Kidney glomerular epithelial cell (primary cell): ENCODE data around the gene MPDU1.
"Not testable (repeated sequence)": the region's sequence is repeated elsewhere in the genome, so short reads cannot be mapped to it uniquely, and the experiment has no call there.

Source experiments
- DNase-seq: peaks from one replicate; lab custom pipeline; 2025; lab: John Stamatoyannopoulos, UW

MPDU1 gene

DNA sequence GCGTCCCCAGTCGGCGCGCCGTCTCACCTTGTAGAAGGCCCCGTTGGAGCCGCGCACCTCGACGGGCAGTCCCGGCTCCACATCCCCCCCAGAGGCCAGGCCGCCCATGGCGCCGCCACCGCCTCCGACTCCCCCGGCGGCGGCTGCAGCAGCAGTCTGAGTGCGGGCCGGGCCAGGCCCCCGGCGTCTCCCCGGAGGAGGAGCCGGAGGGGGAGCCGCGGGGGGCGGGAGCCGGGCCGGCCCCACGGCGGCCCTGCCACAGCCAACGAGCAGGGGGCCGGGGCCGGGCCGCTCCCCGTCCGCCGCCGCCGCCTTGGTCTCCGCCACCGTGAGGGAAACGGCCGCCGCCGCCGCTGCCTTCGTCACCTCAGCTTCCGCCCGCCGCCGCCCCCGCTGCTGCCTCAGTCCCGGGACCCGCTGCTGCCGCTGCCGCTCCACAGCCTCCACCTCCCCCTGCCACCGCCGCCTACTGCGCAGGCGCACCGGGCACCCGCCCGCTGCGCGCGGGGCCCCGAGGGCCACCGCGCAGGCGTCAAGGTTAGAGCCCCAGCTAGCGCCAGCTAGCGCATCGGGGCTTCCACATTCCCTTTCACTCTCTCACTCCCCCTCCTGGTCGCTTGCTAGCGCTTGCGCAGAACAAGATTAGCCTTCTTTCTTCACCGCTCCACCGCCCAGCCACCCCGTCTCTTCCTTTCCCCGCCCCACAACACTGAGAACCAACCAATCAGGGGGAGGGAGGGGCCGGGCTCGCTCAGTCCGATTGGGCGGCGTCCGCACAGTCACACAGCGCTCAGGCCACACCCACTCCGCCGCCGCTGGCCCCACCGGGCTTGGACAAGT lies 31.0 kb downstream of the MPDU1 start, which contains the start of gene FXR2:
Gene FXR2 (minus strand): TSS at position 473 of the 840 bp plus-strand sequence. CDS start 365 bp downstream, at position 108.
- DNase-seq: peak; percentile 100

DNA sequence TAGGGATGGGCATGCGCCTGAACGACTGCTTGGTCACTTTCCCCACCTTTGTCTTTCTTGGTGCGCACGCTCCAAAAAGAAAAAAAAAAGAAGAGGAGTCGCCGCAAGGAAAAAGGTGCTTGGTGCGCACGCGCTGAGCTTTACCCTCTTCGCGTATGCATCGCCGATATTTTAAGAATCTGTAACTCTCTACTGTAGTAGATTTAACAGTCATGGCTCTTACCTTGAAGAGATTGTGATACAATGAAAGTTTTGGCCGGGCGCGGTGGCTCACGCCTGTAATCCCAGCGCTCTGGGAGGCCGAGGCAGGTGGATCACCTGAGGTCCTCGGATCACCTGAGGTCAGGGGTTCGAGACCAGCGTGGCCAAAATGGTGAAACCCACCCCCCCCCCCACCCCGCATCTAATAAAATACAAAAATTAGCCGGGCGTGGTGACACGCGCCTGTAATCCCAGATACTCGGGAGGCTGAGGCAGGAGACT lies 31.7 kb downstream of the MPDU1 start:
- DNase-seq: no peak

DNA sequence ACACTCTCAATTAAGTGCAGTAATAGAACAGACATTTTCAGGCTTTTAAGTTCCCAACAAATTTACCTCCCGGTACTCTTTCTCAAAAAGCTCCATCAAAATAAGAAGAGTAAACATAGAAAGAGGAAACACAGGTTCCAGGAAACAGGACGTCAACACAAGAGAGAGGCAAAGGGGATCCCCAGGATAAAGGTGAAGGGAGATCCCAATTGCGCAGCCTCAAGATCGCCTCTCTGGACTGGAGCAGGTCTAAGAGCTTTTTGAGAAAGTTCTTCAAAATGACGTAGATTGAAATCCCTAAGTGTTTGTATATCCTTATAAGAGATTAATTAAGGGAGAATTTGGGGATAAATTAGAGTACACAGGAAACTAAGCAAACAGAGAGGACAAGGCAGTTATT lies 35.0 kb downstream of the MPDU1 start:
- no peak for DNase-seq

DNA sequence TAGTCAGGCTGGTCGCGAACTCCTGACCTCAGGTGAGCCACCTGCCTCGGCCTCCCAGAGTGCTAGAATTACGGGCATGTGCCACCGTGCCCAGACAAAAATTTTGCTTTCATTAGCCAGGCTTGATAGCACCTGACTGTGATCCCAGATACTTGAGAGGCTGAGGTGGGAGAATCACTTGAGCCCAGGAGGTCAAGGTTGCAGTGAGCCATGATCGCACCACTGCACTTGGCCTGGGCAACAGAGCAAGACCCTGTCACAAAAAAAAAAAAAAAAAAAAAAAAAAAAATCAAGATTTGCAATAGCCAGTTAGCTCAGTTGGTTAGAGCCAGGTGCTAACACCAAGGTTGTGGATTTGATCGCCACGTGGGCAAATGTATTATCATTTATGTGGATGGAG lies 37.2 kb downstream of the MPDU1 start:
- no peak for DNase-seq

DNA sequence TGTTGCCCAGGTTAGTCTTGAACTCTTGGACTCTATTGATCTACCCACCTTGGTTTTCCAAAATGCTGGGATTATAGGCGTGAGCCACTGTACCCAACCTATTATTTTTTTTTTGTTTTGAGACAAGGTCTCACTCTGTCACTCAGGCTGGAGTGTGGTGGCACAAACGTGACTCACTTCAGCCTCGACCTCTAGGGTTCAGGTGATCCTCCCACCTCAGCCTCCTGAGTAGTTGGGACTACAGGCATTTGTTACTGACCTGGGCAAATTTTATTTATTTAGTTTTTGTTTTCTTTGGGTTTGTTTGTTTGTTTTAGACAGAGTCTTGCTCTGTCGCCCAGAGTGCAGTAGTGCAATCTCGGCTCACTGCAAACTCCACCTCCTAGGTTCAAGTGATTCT lies 40.0 kb downstream of the MPDU1 start:
- DNase-seq: no peak

DNA sequence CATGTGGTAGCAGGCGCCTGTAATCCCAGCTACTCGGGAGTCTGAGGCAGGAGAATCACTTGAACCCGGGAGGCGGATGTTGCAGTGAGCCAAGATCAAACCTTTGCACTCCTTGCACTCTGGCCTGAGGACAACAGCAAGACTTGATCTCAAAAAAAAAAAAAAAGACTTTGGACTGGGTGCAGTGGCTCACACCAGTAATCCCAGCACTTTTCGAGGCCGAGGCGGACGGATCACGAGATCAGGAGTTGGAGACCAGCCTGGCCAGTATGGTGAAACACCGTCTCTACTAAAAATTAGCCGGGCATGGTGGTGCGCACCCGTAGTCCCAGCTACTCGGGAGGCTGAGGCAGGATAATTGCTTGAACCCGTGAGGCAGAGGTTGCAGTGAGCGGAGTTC lies 42.1 kb downstream of the MPDU1 start:
- DNase-seq: not testable (repeated sequence)

DNA sequence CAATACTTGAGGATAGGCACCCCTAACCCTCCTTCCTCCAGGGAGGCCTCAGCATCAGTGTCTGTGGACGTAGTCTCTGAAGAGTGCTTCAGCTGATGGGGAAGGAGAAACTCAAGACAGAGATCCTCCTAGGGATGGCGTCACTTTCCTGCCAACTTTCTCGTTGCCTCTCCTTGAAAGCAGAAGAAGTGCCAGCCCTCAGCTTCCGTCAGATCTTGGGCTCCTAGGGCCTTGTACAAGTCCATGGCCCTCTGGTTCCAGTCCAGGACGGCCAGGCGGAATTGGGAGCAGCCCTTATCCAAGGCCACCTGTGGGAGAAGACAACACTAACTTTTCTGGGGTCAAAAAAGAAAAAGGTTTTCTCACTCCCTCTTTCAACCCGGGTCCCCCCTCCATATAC lies 42.7 kb downstream of the MPDU1 start:
- no peak for DNase-seq

DNA sequence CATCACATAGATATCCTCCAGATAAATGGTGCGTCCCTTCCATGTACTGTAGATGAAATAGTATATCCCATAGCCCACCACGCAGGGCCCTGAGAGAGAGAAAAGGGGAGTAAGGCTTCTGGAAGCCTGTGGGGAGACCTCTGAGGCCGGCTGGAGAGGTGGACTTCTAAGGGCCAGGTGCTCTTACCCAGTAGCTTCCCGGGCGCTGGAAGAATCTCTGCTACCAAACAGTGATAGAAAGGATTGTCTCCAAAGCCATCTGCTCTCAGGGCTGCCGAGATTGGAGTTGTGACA lies 43.3 kb downstream of the MPDU1 start:
- no peak for DNase-seq

DNA sequence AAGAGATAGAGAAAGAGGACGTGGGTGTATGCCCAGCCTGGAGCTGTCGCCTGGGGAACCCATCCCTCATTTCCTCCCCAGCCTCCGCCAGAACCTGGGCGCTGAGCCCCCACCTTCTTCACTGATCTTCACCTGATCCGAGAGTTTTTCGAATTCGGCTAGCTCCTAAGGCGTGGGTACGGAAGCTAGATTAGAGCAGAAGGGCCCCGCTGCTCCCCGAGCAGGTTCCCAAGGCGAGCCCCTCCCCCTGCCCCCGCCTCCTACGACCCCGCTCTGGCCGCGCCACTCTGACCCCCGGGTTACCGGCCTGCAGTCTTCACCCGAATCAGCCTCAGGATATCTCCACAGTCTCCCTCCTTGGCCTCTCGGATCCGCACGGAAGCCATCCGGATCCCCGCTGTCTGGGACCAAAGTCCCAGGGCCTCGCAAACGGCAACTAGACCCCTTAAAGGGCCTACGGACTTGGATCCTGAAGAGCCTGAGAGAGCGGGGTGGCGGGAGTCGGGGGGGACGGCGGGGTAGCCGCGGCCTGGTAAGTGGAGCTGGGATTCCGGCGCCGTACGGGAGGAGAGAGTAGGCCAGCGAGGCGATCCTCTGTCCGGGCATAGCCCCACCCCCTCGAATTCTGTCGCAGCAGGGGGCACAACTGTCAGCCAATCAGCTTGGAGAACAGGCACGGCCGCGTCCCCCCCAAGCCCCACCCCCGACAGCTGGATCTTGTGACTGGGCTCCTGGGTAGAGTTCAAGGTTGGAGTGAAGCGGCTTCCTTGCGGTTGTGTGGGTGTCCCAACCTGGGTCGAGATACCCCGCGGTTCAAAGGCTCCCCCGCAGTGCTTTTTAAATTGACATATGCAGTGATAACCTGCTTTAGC lies 43.8 kb downstream of the MPDU1 start, which contains the start of gene SAT2:
Gene SAT2 (minus strand): TSS at position 572 of the 872 bp plus-strand sequence. CDS start 186 bp downstream, at position 386.
- DNase-seq: peak; percentile 78

DNA sequence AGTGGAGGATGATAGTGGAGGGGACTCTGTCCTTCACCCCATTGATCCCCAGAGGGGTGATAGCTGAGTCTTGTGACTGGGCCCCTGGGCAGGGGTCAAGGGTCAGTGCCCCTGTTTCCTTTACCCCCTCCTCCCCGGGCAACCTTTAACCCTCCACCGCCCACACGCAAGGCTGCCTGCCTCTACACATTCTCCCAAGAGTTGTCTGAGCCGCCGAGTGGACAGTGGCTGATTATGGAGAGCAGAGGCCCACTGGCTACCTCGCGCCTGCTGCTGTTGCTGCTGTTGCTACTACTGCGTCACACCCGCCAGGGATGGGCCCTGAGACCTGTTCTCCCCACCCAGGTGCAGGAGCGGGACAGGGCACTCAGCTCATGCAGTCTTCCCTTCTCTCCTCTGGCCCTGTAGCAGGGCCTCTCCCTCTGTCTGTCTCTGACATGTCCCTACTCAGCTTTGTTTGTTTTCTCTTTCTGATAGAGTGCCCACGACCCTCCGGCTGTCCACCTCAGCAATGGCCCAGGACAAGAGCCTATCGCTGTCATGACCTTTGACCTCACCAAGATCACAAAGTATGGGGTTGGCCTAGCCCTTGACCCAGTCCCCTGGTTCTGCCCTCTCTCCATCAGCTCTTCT lies 46.4 kb downstream of the MPDU1 start, which contains the start of gene SHBG:
Gene SHBG (plus strand): TSS at position 197 of the 633 bp plus-strand sequence. CDS start 38 bp downstream, at position 235.
- no peak for DNase-seq

DNA sequence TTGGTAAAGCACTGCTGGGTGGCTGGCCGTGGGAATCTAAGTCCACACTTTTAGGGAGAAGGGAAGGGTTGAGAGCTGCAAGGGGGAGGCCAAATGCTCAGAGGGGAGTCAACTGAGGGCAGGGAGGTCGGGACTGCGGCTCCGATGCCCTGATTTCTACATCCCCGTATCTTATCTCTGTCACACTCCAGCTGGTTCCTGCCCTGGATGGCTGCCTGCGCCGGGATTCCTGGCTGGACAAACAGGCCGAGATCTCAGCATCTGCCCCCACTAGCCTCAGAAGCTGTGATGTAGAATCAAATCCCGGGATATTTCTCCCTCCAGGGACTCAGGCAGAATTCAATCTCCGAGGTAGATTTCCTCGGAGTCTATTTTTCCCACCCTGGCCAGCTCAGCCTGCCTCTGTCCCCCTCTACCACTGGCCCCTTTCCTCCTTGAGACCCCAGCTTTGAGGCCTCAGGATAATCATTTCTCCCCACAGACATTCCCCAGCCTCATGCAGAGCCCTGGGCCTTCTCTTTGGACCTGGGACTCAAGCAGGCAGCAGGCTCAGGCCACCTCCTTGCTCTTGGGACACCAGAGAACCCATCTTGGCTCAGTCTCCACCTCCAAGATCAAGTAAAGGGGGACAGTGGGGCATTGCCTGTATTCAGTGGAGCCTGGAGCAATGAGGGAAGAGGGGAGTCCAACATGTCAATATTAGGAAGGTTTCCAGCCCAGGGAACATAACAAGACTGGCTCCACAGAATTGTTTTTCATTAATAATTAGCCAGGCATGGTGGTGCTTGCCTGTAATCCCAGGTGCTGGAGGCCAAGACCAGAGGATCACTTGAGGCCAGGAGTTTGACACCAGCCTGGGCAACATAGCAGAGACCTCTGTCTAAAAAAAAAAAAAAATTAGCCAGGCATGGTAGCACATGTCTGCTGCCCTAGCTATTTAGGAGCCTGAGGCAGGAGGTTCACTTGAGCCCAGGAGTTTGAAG lies 48.0 kb downstream of the MPDU1 start:
- no peak for DNase-seq

DNA sequence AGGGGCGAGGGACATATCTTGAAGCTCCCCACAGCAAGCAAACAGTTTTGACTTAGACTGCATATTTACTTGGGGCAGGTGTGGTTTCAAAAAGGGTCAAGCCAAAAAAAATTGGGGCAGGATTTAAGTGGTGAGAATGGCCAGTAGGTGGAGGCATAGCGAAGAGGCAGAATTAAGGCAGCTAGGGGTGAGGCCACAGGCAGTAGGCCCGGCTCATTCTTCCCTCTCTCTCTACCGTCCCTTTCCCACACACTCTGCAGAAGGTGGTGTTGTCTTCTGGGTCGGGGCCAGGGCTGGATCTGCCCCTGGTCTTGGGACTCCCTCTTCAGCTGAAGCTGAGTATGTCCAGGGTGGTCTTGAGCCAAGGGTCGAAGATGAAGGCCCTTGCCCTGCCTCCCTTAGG lies 48.8 kb downstream of the MPDU1 start:
- DNase-seq: no peak

DNA sequence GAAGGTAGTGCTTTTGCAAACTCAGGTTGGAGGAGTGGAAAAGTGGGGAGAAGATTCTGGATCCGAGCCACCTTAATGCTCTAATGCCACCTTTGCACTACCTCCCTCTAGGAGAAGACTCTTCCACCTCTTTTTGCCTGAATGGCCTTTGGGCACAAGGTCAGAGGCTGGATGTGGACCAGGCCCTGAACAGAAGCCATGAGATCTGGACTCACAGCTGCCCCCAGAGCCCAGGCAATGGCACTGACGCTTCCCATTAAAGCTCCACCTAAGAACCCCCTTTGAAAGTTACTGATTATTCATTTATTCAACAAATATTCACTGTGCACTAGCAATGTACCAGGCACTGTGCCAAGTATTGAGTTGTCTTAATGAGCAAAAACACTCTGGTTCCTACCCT lies 49.4 kb downstream of the MPDU1 start:
- no peak for DNase-seq

DNA sequence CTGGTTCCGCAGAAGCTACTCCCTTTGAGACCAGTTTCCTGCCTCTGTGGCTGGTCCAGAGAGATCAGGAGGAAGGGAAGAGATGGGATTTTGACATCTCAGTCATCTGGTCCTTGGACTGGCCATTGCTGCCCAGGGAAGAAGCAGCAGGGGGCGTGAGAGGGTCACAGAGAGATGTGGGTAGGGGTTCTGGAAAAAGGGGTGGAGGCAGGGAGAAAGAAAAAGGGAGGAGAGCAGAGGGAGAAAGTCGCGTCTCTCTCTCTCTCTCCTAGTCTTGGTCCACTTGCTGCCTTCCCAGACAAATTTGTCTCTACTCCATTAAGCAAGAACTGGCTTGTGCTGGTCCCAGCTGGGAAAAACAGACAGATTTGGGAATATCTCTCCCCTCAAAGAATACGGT lies 50.7 kb downstream of the MPDU1 start:
- DNase-seq: no peak

DNA sequence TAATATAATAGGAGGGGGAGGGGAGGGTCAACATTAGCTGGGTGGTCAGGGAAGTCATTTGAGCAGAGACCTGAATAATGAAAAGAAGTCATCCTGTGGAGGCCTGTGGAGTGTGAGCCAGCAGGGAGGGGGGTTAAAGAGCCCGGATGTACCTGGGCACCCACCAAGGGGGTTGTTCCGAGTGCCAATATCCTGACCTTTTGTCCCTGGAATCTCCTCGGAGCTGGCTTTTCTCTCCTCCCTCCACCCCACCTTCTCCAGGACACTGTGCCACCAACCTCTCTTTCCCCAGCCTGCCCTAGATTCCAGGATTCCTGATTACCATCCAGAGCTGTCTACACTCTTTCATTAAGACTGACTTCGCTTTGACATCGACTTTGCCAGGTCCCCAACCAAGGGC lies 52.5 kb downstream of the MPDU1 start:
- no peak for DNase-seq
